GM19351 (cell line): ENCODE measurements around the gene TNNI3K.

Experiments used
- ATAC-seq: cut with Tn5 transposase; IDR thresholded peaks from one replicate; pipeline ENCODE4 v1.9.1; 2021; ENCODE audit warnings: mild to moderate bottlenecking, moderate library complexity; ENCODE audit not compliant: unreplicated experiment

Gene TNNI3K

GRCh38 chr1:74286414-74286813 lies 51.2 kb downstream of the TNNI3K start:
- ATAC-seq, result no peak

GRCh38 chr1:74314438-74314837 lies 79.3 kb downstream of the TNNI3K start:
- no peak for ATAC-seq

GRCh38 chr1:74316302-74316701 lies 81.1 kb downstream of the TNNI3K start:
- ATAC-seq, result no peak

GRCh38 chr1:74317663-74318062 lies 82.5 kb downstream of the TNNI3K start:
- ATAC-seq, result peak; percentile 58

GRCh38 chr1:74323937-74324473 lies 88.8 kb downstream of the TNNI3K start:
- no peak for ATAC-seq

- ATAC-seq, result no peak
Measured at GRCh38 chr1:74324684-74325448, 89.7 kb downstream of the TNNI3K start.

- no peak for ATAC-seq
Measured at GRCh38 chr1:74328851-74329250, 93.7 kb downstream of the TNNI3K start.

- no peak for ATAC-seq
Measured at GRCh38 chr1:74333244-74333643, 98.1 kb downstream of the TNNI3K start.

- ATAC-seq, result no peak
Measured at GRCh38 chr1:74334147-74334546, 99.0 kb downstream of the TNNI3K start.

- ATAC-seq, result no peak
Measured at GRCh38 chr1:74340656-74341055, 105.5 kb downstream of the TNNI3K start.

GRCh38 chr1:74341702-74342339 lies 106.6 kb downstream of the TNNI3K start:
- ATAC-seq, result no peak

GRCh38 chr1:74343216-74343615 lies 108.0 kb downstream of the TNNI3K start:
- ATAC-seq, result no peak

- no peak for ATAC-seq
Measured at GRCh38 chr1:74344387-74344786, 109.2 kb downstream of the TNNI3K start.

- ATAC-seq, result no peak
Measured at GRCh38 chr1:74356493-74356892, 121.3 kb downstream of the TNNI3K start.

GRCh38 chr1:74357150-74357549 lies 122.0 kb downstream of the TNNI3K start:
- no peak for ATAC-seq

GRCh38 chr1:74357756-74358155 lies 122.6 kb downstream of the TNNI3K start:
- ATAC-seq, result no peak

GRCh38 chr1:74362691-74363090 lies 127.5 kb downstream of the TNNI3K start:
- no peak for ATAC-seq

GRCh38 chr1:74363220-74363619 lies 128.0 kb downstream of the TNNI3K start:
- ATAC-seq, result no peak

- no peak for ATAC-seq
Measured at GRCh38 chr1:74367175-74367813, 132.1 kb downstream of the TNNI3K start.

- no peak for ATAC-seq
Measured at GRCh38 chr1:74368335-74368734, 133.1 kb downstream of the TNNI3K start.

- no peak for ATAC-seq
Measured at GRCh38 chr1:74375376-74375775, 140.2 kb downstream of the TNNI3K start.

- ATAC-seq, result no peak
Measured at GRCh38 chr1:74380252-74380651, 145.1 kb downstream of the TNNI3K start.
